GM23338 (cell line): Measurements from ENCODE around the gene ELMOD3. TPM values are rescaled to one million over a fixed set of nuclear protein-coding genes. Genes with fewer than 3 reads are reported as not detected.

Source experiments
- ATAC-seq: fragments of 200-7000 bp; cut with Tn5 transposase; 3 replicates; pipeline ENCODE4 v1.9.1; 2020
- DNase-seq: peaks from one replicate; pipeline ENCODE4 v3.0.0-alpha.2; 2015; ENCODE audit warnings: low spot score
- H2AFZ ChIP-seq: fragments of 200-600 bp; sonication (generic); 2 replicates; pipeline ENCODE4 v1.8.0; 2016; ENCODE audit warnings: antibody characterized with exemption, mild to moderate bottlenecking, moderate library complexity
- H3F3A ChIP-seq: fragments of 200-600 bp; sonication (generic); replicated peaks from 2 replicates; pipeline ENCODE4 v1.8.0; 2017; ENCODE audit warnings: antibody characterized with exemption, mixed run types, low read depth
- H3K27ac ChIP-seq: fragments of 200-600 bp; sonication (generic); 2 replicates; pipeline ENCODE4 v1.6.1; 2016; ENCODE audit warnings: low read depth
- H3K27me3 ChIP-seq: fragments of 200-600 bp; sonication (generic); 2 replicates; pipeline ENCODE4 v1.8.0; 2016; ENCODE audit warnings: mild to moderate bottlenecking, mixed run types, moderate library complexity; ENCODE audit not compliant: insufficient read depth
- H3K36me3 ChIP-seq: fragments of 200-600 bp; sonication (generic); 2 replicates; pipeline ENCODE4 v1.8.0; 2016; ENCODE audit warnings: mild to moderate bottlenecking; ENCODE audit not compliant: insufficient read depth
- H3K4me1 ChIP-seq: fragments of 200-600 bp; sonication (generic); 2 replicates; pipeline ENCODE4 v1.8.0; 2016; ENCODE audit warnings: mild to moderate bottlenecking, moderate library complexity; ENCODE audit not compliant: insufficient read depth
- H3K4me2 ChIP-seq: fragments of 200-600 bp; sonication (generic); 2 replicates; pipeline ENCODE4 v1.7.1; 2017; ENCODE audit warnings: mixed run types
- H3K4me3 ChIP-seq: fragments of 200-600 bp; sonication (generic); 2 replicates; pipeline ENCODE4 v1.6.1; 2016; ENCODE audit warnings: mixed run types
- H3K79me2 ChIP-seq: fragments of 200-600 bp; sonication (generic); replicated peaks from 2 replicates; pipeline ENCODE4 v1.8.0; 2017; ENCODE audit warnings: mild to moderate bottlenecking; ENCODE audit not compliant: insufficient read depth
- H3K9me2 ChIP-seq: fragments of 200-600 bp; sonication (generic); 2 replicates; pipeline ENCODE4 v1.8.0; 2017; ENCODE audit not compliant: insufficient read depth
- H4K20me1 ChIP-seq: fragments of 200-600 bp; sonication (generic); replicated peaks from 2 replicates; pipeline ENCODE4 v1.8.0; 2017; ENCODE audit warnings: mild to moderate bottlenecking; ENCODE audit not compliant: insufficient read depth
- H3K27ac Mint-ChIP-seq: 2 replicates; pipeline ENCODE4 v1.8.0; 2020; ENCODE audit warnings: inconsistent platforms, mild to moderate bottlenecking, moderate library complexity, mixed read lengths
- H3K27me3 Mint-ChIP-seq: 3 replicates; pipeline ENCODE4 v1.8.0; 2022; ENCODE audit warnings: low read depth, mild to moderate bottlenecking, moderate library complexity, mixed read lengths, inconsistent platforms; ENCODE audit not compliant: insufficient read depth, poor library complexity
- H3K36me3 Mint-ChIP-seq: 3 replicates; pipeline ENCODE4 v1.8.0; 2021; ENCODE audit warnings: low read depth, mild to moderate bottlenecking, inconsistent platforms, moderate library complexity, mixed read lengths
- H3K4me1 Mint-ChIP-seq: 3 replicates; pipeline ENCODE4 v1.8.0; 2020; ENCODE audit warnings: mild to moderate bottlenecking, inconsistent platforms, mixed read lengths
- H3K4me3 Mint-ChIP-seq: 3 replicates; pipeline ENCODE4 v1.8.0; 2021; ENCODE audit warnings: moderate library complexity, mild to moderate bottlenecking, inconsistent platforms, mixed read lengths
- H3K9me3 Mint-ChIP-seq: 3 replicates; pipeline ENCODE4 v1.8.0; 2020; ENCODE audit warnings: moderate library complexity, mild to moderate bottlenecking, inconsistent platforms, mixed read lengths
- CREB1 ChIP-seq: fragments of 250-450 bp; sonication (Bioruptor Pico); IDR thresholded peaks from 2 replicates; pipeline ENCODE4 v1.5.0; 2020; ENCODE audit warnings: low read depth, mild to moderate bottlenecking, moderate library complexity
- ETS1 ChIP-seq: IDR thresholded peaks from 2 replicates; pipeline ENCODE4 v1.6.1; 2016; ENCODE audit warnings: antibody characterized with exemption
- EZH2 ChIP-seq: fragments of 200-600 bp; sonication (generic); IDR thresholded peaks from one replicate; pipeline ENCODE4 v1.8.0; 2017; ENCODE audit warnings: antibody characterized with exemption, mild to moderate bottlenecking, low read depth; ENCODE audit not compliant: unreplicated experiment
- EZH2phosphoT487 ChIP-seq: fragments of 200-600 bp; sonication (generic); IDR thresholded peaks from one replicate; pipeline ENCODE4 v1.8.1; 2018; ENCODE audit warnings: antibody characterized with exemption; ENCODE audit not compliant: unreplicated experiment
- JUNB ChIP-seq: IDR thresholded peaks from one replicate; pipeline ENCODE4 v1.6.1; 2016; ENCODE audit warnings: antibody characterized with exemption; ENCODE audit not compliant: unreplicated experiment
- NANOG ChIP-seq: IDR thresholded peaks from 2 replicates; pipeline ENCODE4 v1.6.1; 2016; ENCODE audit warnings: antibody characterized with exemption, borderline replicate concordance
- POLR2AphosphoS5 ChIP-seq: IDR thresholded peaks from 2 replicates; pipeline ENCODE4 v1.6.1; 2016; ENCODE audit warnings: antibody characterized with exemption, low read depth
- STAT1 ChIP-seq: IDR thresholded peaks from one replicate; pipeline ENCODE4 v1.6.1; 2016; ENCODE audit warnings: antibody characterized with exemption; ENCODE audit not compliant: unreplicated experiment
- ZNF114 ChIP-seq: fragments of 250-450 bp; sonication (Bioruptor Pico); IDR thresholded peaks from 2 replicates; pipeline ENCODE4 v1.5.0; 2020; ENCODE audit warnings: mild to moderate bottlenecking, moderate library complexity
- ZNF331 ChIP-seq: fragments of 250-450 bp; sonication (Bioruptor Pico); IDR thresholded peaks from 2 replicates; pipeline ENCODE4 v1.5.0; 2020; ENCODE audit warnings: low read depth, mild to moderate bottlenecking, moderate library complexity
- polyA plus RNA-seq: library from polyadenylated mRNA; unstranded; fragments of >200 nt; fragmentation: Nextera tagmentation; extraction: Ambion mirVana; gene quantifications from 2 replicates; pipeline ENCODE4 v1.2.1, GENCODE V29; 2016
- total RNA-seq: library from RNA; depleted of rRNA; stranded (reverse); fragments of >200 nt; shearing (Covaris generic); gene quantifications from 2 replicates; pipeline ENCODE4 v1.2.3, GENCODE V29; 2014
- TF ChIP-seq, protein P1 (sequence below): IDR thresholded peaks from one replicate; pipeline ENCODE4 v1.6.1; 2018; ENCODE audit warnings: antibody characterized with exemption; ENCODE audit not compliant: unreplicated experiment
- TF ChIP-seq, protein P2 (sequence below), 2 experiments: fragments of 200-600 bp in 1 of 2; sonication (generic) in 1 of 2; conservative IDR thresholded peaks; 2 replicates each; pipeline versions ENCODE4 v1.5.1 to v1.6.1; 2016 to 2017; ENCODE audit warnings: antibody characterized with exemption in 2 of 2, low read depth in 2 of 2, mild to moderate bottlenecking in 2 of 2, moderate library complexity in 1 of 2
- TF ChIP-seq, protein P3 (sequence below): fragments of 250-450 bp; sonication (Bioruptor Pico); IDR thresholded peaks from 2 replicates; pipeline ENCODE4 v1.5.0; 2020; ENCODE audit warnings: mild to moderate bottlenecking, moderate library complexity

ELMOD3 gene
- total and polyA plus RNA-seq, 2 experiments from 2014 or later, result 8.6 to 8.9 TPM

GRCh38 chr2:85439986-85440385 lies 85.4 kb downstream of the ELMOD3 start:
- peaks cover 20% of the 10 kb centered on the region for H3K27me3 Mint-ChIP-seq
- Histone ChIP-seq H2AFZ (no peak overlapping the region), H3K9me2 (no peaks in the 10 kb centered on the region), H3K36me3 (no peaks in the 10 kb centered on the region), H3K79me2 (no peaks in the 10 kb centered on the region), H3K27me3 (no peaks in the 10 kb centered on the region), H3K4me1 (peaks cover 21% of the 10 kb centered on the region), H3K4me3 (no peak overlapping the region), H4K20me1 (no peaks in the 10 kb centered on the region), H3K27ac (no peak overlapping the region), H3F3A (peaks cover 9% of the 10 kb centered on the region), H3K4me2 (no peak overlapping the region)
- DNase-seq, result no peak
- H3K4me3 Mint-ChIP-seq, result no peak overlapping the region
- no peak for ATAC-seq
- TF ChIP-seq EZH2phosphoT487 (no peak), POLR2AphosphoS5 (no peak), EZH2 (no peak), STAT1 (no peak), JUNB (no peak), NANOG (no peak), ZNF114 (no peak), ZNF331 (no peak), CREB1 (CRISPR knock-in tag) (no peak), ETS1 (no peak)
- TF ChIP-seq, protein P1, sequence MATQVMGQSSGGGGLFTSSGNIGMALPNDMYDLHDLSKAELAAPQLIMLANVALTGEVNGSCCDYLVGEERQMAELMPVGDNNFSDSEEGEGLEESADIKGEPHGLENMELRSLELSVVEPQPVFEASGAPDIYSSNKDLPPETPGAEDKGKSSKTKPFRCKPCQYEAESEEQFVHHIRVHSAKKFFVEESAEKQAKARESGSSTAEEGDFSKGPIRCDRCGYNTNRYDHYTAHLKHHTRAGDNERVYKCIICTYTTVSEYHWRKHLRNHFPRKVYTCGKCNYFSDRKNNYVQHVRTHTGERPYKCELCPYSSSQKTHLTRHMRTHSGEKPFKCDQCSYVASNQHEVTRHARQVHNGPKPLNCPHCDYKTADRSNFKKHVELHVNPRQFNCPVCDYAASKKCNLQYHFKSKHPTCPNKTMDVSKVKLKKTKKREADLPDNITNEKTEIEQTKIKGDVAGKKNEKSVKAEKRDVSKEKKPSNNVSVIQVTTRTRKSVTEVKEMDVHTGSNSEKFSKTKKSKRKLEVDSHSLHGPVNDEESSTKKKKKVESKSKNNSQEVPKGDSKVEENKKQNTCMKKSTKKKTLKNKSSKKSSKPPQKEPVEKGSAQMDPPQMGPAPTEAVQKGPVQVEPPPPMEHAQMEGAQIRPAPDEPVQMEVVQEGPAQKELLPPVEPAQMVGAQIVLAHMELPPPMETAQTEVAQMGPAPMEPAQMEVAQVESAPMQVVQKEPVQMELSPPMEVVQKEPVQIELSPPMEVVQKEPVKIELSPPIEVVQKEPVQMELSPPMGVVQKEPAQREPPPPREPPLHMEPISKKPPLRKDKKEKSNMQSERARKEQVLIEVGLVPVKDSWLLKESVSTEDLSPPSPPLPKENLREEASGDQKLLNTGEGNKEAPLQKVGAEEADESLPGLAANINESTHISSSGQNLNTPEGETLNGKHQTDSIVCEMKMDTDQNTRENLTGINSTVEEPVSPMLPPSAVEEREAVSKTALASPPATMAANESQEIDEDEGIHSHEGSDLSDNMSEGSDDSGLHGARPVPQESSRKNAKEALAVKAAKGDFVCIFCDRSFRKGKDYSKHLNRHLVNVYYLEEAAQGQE, result no peak
- TF ChIP-seq, protein P2, sequence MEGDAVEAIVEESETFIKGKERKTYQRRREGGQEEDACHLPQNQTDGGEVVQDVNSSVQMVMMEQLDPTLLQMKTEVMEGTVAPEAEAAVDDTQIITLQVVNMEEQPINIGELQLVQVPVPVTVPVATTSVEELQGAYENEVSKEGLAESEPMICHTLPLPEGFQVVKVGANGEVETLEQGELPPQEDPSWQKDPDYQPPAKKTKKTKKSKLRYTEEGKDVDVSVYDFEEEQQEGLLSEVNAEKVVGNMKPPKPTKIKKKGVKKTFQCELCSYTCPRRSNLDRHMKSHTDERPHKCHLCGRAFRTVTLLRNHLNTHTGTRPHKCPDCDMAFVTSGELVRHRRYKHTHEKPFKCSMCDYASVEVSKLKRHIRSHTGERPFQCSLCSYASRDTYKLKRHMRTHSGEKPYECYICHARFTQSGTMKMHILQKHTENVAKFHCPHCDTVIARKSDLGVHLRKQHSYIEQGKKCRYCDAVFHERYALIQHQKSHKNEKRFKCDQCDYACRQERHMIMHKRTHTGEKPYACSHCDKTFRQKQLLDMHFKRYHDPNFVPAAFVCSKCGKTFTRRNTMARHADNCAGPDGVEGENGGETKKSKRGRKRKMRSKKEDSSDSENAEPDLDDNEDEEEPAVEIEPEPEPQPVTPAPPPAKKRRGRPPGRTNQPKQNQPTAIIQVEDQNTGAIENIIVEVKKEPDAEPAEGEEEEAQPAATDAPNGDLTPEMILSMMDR (conservative IDR thresholded peaks at IDR 0.05; ENCODE audit: low read depth in 2 of 2), result no peak
- TF ChIP-seq, protein P3, sequence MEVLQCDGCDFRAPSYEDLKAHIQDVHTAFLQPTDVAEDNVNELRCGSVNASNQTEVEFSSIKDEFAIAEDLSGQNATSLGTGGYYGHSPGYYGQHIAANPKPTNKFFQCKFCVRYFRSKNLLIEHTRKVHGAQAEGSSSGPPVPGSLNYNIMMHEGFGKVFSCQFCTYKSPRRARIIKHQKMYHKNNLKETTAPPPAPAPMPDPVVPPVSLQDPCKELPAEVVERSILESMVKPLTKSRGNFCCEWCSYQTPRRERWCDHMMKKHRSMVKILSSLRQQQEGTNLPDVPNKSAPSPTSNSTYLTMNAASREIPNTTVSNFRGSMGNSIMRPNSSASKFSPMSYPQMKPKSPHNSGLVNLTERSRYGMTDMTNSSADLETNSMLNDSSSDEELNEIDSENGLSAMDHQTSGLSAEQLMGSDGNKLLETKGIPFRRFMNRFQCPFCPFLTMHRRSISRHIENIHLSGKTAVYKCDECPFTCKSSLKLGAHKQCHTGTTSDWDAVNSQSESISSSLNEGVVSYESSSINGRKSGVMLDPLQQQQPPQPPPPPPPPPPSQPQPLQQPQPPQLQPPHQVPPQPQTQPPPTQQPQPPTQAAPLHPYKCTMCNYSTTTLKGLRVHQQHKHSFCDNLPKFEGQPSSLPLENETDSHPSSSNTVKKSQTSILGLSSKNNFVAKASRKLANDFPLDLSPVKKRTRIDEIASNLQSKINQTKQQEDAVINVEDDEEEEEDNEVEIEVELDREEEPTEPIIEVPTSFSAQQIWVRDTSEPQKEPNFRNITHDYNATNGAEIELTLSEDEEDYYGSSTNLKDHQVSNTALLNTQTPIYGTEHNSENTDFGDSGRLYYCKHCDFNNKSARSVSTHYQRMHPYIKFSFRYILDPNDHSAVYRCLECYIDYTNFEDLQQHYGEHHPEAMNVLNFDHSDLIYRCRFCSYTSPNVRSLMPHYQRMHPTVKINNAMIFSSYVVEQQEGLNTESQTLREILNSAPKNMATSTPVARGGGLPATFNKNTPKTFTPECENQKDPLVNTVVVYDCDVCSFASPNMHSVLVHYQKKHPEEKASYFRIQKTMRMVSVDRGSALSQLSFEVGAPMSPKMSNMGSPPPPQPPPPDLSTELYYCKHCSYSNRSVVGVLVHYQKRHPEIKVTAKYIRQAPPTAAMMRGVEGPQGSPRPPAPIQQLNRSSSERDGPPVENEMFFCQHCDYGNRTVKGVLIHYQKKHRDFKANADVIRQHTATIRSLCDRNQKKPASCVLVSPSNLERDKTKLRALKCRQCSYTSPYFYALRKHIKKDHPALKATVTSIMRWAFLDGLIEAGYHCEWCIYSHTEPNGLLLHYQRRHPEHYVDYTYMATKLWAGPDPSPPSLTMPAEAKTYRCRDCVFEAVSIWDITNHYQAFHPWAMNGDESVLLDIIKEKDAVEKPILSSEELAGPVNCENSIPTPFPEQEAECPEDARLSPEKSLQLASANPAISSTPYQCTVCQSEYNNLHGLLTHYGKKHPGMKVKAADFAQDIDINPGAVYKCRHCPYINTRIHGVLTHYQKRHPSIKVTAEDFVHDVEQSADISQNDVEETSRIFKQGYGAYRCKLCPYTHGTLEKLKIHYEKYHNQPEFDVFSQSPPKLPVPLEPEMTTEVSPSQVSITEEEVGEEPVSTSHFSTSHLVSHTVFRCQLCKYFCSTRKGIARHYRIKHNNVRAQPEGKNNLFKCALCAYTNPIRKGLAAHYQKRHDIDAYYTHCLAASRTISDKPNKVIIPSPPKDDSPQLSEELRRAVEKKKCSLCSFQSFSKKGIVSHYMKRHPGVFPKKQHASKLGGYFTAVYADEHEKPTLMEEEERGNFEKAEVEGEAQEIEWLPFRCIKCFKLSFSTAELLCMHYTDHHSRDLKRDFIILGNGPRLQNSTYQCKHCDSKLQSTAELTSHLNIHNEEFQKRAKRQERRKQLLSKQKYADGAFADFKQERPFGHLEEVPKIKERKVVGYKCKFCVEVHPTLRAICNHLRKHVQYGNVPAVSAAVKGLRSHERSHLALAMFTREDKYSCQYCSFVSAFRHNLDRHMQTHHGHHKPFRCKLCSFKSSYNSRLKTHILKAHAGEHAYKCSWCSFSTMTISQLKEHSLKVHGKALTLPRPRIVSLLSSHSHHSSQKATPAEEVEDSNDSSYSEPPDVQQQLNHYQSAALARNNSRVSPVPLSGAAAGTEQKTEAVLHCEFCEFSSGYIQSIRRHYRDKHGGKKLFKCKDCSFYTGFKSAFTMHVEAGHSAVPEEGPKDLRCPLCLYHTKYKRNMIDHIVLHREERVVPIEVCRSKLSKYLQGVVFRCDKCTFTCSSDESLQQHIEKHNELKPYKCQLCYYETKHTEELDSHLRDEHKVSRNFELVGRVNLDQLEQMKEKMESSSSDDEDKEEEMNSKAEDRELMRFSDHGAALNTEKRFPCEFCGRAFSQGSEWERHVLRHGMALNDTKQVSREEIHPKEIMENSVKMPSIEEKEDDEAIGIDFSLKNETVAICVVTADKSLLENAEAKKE (CRISPR knock-in tag), result no peak
- H3K36me3 Mint-ChIP-seq, result no peaks in the 10 kb centered on the region
- H3K27ac Mint-ChIP-seq, result no peak overlapping the region
- peaks cover 22% of the 10 kb centered on the region for H3K4me1 Mint-ChIP-seq
- no peaks in the 10 kb centered on the region; the same call in 2 of the 3 replicates for H3K9me3 Mint-ChIP-seq
